Brain microvascular endothelial cell (primary cell): ENCODE data around the gene DCLRE1C.

Experiments used
- DNase-seq: peaks from one replicate; pipeline ENCODE4 v3.0.0-alpha.2; 2020
- H3K27ac ChIP-seq: fragments of 250-450 bp; sonication (Bioruptor Pico); 2 replicates; pipeline ENCODE4 v1.5.1; 2020; ENCODE audit warnings: mild to moderate bottlenecking, moderate library complexity
- H3K27me3 ChIP-seq: fragments of 250-450 bp; sonication (Bioruptor Pico); replicated peaks from 2 replicates; pipeline ENCODE4 v1.5.1; 2020; ENCODE audit warnings: mild to moderate bottlenecking
- H3K36me3 ChIP-seq: fragments of 250-450 bp; sonication (Bioruptor Pico); replicated peaks from 2 replicates; pipeline ENCODE4 v1.5.1; 2020; ENCODE audit warnings: mild to moderate bottlenecking
- H3K4me3 ChIP-seq: 2 replicates; pipeline ENCODE4 v1.5.1; 2011; ENCODE audit warnings: low read depth, mild to moderate bottlenecking, control low read depth, low read length, moderate library complexity
- CTCF ChIP-seq: IDR thresholded peaks from 2 replicates; pipeline ENCODE4 v1.5.1; 2011; ENCODE audit warnings: low read depth, mild to moderate bottlenecking, moderate library complexity, low read length, control low read depth, inconsistent platforms; ENCODE audit errors: missing control alignments
- in situ Hi-C: cut with HindIII; loops from 2 replicates; pipeline ENCODE4 v1.10.0; 2017; ENCODE audit warnings: low sequenced_read_pairs, low pct_ligation_motif_present

Gene DCLRE1C

GRCh38 chr10:14859043-14859442 is 94.9 kb downstream of the DCLRE1C start:
- no peak overlapping the region for H3K27ac ChIP-seq
- no peak overlapping the region for H3K4me3 ChIP-seq
- DNase-seq = no peak
- H3K36me3 ChIP-seq = peaks cover 3% of the 10 kb centered on the region
- H3K27me3 ChIP-seq = no peaks in the 10 kb centered on the region
- in situ Hi-C loops = no loop called here
- TF ChIP-seq CTCF = no peak

GRCh38 chr10:14858338-14858960 is 95.4 kb downstream of the DCLRE1C start:
- TF ChIP-seq CTCF = no peak
- no peak for DNase-seq
- peaks cover 3% of the 10 kb centered on the region for H3K36me3 ChIP-seq
- H3K27me3 ChIP-seq = no peaks in the 10 kb centered on the region
- no peak overlapping the region for H3K4me3 ChIP-seq
- H3K27ac ChIP-seq = no peak overlapping the region
- in situ Hi-C loops = no loop called here

GRCh38 chr10:14855453-14855852 is 98.4 kb downstream of the DCLRE1C start:
- Histone ChIP-seq H3K27me3 (no peaks in the 10 kb centered on the region), H3K27ac (no peak overlapping the region), H3K36me3 (peaks cover 3% of the 10 kb centered on the region), H3K4me3 (no peak overlapping the region)
- in situ Hi-C loops = no loop called here
- DNase-seq = no peak
- TF ChIP-seq CTCF = no peak

- TF ChIP-seq CTCF = no peak
- in situ Hi-C loops = no loop called here
- Histone ChIP-seq H3K27ac (no peak overlapping the region), H3K36me3 (peaks cover 3% of the 10 kb centered on the region), H3K27me3 (no peaks in the 10 kb centered on the region), H3K4me3 (no peak overlapping the region)
- DNase-seq = no peak
Measured at GRCh38 chr10:14852236-14852635, 101.7 kb downstream of the DCLRE1C start.
